Kidney epithelial cell (primary cell): ENCODE measurements around the gene PHC1. TPM values are rescaled to one million over a fixed set of nuclear protein-coding genes. Genes with fewer than 3 reads are reported as not detected.

Experiments
- DNase-seq: peaks from one replicate; pipeline ENCODE4 v3.0.0-alpha.2; 2010; ENCODE audit warnings: low read depth
- H3K27me3 ChIP-seq: 2 replicates; pipeline ENCODE4 v1.6.0; 2011; ENCODE audit warnings: low read length; ENCODE audit not compliant: control insufficient read depth, insufficient read depth
- H3K36me3 ChIP-seq: 2 replicates; pipeline ENCODE4 v1.5.1; 2011; ENCODE audit warnings: low read length; ENCODE audit not compliant: control insufficient read depth, insufficient read depth
- H3K4me3 ChIP-seq: 2 replicates; pipeline ENCODE4 v1.5.1; 2011; ENCODE audit warnings: low read depth, mild to moderate bottlenecking, control low read depth, low read length
- CTCF ChIP-seq: IDR thresholded peaks from 2 replicates; pipeline ENCODE4 v1.5.1; 2011; ENCODE audit warnings: mild to moderate bottlenecking, moderate library complexity, low read length, control low read depth, inconsistent platforms; ENCODE audit not compliant: insufficient read depth, poor library complexity, severe bottlenecking
- total RNA-seq: library from RNA; depleted of rRNA; stranded (reverse); fragments of >200 nt; gene quantifications from 2 replicates; pipeline ENCODE4 v1.2.3, GENCODE V29; 2015

The PHC1 gene
- total RNA-seq, 1 donor from 2014 or later = 67.8 TPM

DNA sequence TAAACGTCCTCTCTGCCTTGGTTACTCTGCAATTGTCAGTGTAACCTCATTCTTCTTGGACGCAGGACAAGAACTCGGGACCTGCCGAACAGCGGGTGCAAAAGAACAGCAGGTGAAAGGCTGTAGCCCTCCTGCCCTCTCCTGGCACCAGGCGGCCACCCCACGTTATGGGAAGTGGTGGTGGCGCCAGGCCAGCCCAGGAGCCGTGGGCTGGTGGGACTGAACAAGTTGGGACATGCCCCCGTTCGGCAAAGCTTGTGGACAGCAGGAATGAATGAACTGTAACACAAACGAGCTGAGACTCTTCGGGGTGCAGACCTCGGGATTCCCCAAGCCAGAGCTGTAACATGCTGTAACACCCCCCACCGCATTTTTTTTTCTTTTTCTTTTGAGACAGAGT is 41.8 kb downstream of the PHC1 start:
- H3K27me3 ChIP-seq = no peaks in the 10 kb centered on the region
- no peak overlapping the region for H3K4me3 ChIP-seq
- H3K36me3 ChIP-seq = no peaks in the 10 kb centered on the region
- no peak for DNase-seq
- no peak for TF ChIP-seq CTCF

GRCh38 chr12:8956772-8957171 is 42.5 kb downstream of the PHC1 start:
- no peak for DNase-seq
- no peak for TF ChIP-seq CTCF
- H3K36me3 ChIP-seq = no peaks in the 10 kb centered on the region
- H3K27me3 ChIP-seq = no peaks in the 10 kb centered on the region
- no peak overlapping the region for H3K4me3 ChIP-seq

GRCh38 chr12:8957561-8957960 is 43.3 kb downstream of the PHC1 start:
- no peaks in the 10 kb centered on the region for H3K27me3 ChIP-seq
- TF ChIP-seq CTCF = no peak
- no peaks in the 10 kb centered on the region for H3K36me3 ChIP-seq
- no peak for DNase-seq
- H3K4me3 ChIP-seq = no peak overlapping the region

GRCh38 chr12:8958066-8958465 is 43.8 kb downstream of the PHC1 start:
- no peak for DNase-seq
- Histone ChIP-seq H3K27me3 (no peaks in the 10 kb centered on the region), H3K4me3 (no peak overlapping the region), H3K36me3 (no peaks in the 10 kb centered on the region)
- TF ChIP-seq CTCF = no peak

DNA sequence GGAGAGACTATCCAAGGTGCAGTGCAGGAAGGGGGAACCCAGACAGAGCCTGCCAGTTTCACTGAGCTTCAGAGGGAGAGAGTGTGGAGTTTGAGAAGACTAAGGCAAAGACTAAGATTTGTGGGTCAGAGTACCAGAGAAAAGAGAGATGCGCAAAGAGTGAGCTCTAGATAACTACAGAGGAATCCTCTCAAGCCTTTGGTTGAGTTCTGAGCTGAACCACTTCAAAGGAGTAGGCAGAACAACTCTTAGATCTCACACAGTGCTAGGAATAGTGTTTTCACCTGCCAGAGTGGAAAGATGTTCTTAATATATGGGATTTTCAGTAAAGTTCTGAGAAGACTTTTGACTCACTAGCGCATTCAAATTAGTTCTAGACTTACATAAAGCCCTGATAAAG is 45.9 kb downstream of the PHC1 start:
- H3K4me3 ChIP-seq = no peak overlapping the region
- TF ChIP-seq CTCF = no peak
- no peak for DNase-seq
- no peaks in the 10 kb centered on the region for H3K27me3 ChIP-seq
- H3K36me3 ChIP-seq = no peaks in the 10 kb centered on the region

DNA sequence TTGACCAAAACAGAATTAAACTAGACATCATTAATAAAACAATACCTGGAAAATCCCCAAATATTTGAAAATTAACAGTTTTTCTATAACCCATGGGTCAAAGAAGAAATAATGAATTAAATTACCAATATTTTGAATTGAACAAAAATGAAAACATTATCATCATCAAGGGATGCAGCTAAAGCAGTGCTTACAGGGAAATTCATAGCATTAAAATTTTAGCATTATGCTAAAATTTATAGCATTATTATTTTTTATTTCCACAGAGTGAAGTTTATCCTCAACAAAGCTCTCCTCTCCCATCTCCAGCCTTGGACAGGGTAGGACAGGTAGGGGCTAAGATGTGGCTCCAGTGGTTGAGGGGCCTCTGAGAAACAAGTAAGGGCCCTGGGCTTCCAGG is 54.5 kb downstream of the PHC1 start:
- TF ChIP-seq CTCF = no peak
- no peaks in the 10 kb centered on the region for H3K36me3 ChIP-seq
- DNase-seq = no peak
- no peaks in the 10 kb centered on the region for H3K27me3 ChIP-seq
- no peak overlapping the region for H3K4me3 ChIP-seq
